Fibroblast of skin of abdomen (primary cell): Measurements from ENCODE around the gene LBR.

Experiments used
- DNase-seq: peaks from one replicate; pipeline ENCODE4 v3.0.0-alpha.2; 2013

LBR gene

DNA sequence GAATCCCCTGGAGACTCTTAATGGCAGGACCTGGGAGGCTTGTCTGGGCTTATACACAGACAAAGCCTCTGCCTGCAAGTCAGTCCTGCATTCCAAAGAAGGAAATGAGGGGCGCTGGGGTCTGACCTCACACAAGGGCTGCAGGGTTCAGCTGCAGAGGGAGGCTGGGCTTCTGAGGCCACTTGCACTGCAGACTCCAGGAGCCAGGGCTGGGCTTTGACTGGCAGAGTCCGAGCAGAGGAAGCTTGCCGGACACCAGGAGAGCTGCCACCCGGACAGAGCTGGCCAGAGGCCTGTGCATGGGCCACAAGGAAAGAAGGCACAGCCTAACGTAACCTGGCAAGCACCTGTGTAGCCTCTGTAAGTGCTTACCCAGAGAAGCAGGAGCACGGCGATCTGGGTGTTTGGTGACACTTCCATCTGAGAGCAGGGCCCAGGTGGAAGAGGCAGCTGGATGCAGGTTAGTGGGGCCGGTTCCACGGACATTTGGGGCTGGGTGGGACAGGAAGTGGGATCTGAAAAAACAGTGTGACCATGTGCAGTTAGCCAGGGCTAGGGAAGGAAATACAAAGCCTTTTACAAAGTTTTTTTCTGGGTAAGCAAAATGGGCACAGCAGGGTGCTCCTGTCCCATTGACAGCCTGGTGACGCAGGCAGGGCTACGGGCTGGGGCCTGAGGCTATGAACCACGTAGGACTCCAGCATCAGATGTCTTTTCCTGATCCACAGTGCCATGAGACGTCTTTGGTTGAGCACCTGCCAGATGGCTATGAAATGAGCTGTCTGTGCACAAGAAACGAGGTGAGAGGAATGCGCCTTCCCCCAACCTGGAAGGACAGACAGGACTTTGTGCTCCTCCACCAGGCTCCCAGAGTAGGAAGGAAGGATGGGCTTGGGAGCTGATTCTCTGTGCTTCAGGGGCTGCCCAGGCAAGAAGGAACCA, 37.3 kb upstream of the LBR start:
- DNase-seq = no peak

DNA sequence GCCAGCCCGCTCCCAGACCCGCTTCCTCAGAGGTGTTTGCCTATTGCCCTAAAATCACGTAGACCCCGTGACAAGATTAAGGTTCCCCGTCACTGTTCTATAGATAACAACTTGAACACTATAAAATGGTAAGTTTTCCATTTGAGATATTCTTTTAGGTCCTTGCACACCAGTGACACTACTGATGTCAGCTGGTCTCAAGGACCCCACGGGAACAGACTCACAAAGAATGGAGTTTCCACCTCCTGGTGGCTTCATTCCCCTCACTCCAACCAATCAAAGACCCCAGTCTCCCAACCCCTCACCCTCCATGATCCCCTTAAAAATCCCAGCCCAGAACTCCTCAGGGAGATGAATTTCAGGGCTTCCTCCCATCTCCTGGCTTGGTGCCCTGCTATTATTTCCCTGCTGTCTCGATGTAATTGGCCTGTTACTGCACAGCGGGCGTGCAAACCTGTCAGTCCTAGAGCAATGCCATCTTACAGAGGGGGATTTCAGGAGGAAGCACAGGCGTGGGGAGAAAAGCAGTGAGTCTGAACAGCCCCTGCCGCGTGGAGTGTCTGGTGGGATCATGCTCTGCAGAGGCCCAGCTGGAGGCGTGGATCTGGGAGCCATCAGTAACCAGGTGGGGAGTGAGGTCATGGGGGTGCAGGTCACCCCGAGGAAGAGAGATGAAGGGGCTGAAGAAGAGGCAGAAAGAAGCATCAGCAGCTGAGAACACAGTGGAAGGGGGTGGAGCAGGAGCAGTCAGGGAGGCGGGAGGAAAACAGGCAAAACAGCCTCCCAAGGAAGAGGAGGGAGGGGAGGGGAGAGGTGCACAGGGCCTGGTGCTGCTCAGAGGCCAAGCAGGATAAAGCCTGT, 35.1 kb upstream of the LBR start:
- no peak for DNase-seq

DNA sequence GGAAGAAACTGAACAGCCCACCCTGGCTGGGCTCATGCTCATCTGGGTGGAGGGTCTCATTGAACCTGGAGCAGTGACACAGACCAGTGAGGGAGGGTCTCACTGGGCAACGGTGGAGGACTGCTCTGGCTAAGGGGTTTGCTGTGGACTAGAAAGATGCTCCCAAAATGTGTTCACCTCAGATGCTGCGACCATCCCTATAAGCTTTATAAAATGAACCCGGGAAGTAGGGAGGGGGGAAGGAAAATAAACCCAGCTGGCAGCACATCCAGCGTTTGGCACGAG, 34.5 kb upstream of the LBR start:
- DNase-seq = no peak

DNA sequence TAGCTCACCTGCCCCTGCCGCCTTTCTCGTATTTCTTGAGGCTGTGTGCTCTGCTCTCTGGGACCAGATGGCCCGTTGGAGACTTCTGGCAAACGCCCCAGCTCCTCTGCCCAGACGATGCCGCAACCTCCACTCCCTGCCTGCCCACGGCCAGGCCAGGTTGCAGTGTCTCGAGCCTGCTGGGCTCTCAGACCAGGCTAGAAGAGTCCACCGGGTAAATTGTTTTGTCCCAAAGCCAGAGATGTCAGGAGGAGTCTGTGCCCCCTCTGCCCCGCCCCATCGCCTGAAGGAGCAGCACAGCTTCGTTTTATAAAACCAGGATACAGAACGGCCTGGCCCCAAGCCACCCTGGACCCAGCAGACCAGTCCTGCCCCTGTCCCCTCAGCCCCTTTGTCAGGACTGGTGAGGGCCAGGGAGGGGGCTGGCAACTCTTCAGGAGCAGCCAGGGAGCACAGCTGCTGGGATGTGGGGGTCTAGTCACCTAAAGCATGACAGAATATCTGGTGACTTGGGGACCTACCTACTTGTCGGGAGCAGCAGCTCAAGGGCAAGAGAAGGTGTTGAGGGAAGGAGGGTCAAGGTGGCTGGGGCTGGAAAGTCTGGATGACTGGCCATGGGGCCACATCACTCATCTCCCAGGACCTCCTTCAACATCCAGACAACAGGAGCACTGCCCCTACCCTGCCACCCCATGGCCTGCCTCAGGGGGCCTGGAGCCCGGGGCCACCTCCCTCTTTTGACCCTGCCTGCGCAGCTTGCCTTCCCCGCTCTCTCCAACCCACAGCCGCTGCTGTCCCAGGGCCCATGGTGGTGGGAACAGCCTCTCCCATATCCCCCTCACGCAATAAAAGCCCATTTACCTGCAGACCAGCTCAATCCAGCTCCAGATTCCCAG, 33.9 kb upstream of the LBR start:
- DNase-seq = no peak

DNA sequence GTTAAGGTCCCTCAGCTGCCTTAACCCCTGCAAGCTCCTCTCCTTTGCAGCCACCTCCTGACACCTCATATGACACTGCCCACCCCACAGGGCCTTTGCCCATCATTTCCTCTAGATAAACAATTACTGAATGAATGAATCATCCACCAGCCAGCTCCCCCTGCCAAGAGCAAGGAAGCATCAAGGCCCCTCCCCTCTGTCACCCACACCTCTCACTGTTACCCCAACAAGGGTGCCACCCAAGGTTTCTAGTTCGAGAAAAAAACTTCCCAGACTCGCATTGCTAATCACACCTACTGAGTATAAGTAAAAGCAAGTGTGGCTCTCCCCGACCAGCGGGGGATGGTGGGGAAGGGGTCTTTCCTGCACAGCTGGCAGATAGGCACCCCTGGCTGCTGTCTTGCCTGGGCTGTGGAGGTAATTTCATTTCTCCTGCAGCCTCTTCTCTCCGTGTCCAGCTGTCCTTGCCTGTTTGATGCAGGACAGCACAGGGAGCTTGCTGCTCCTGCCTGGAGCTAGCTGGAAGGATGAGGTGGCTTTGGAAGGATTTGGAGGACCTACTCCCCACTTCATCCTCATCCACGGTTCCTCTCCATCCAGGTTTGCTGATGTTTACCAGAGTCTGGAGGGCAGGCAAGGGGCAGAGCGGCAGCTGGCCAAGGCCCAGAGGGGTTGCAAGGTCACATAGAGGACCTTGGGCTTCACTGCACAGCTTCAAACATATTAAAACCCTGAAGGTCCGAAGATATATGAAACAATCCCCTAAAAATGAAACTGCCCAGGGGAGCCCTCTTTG, 33.1 kb upstream of the LBR start:
- no peak for DNase-seq

DNA sequence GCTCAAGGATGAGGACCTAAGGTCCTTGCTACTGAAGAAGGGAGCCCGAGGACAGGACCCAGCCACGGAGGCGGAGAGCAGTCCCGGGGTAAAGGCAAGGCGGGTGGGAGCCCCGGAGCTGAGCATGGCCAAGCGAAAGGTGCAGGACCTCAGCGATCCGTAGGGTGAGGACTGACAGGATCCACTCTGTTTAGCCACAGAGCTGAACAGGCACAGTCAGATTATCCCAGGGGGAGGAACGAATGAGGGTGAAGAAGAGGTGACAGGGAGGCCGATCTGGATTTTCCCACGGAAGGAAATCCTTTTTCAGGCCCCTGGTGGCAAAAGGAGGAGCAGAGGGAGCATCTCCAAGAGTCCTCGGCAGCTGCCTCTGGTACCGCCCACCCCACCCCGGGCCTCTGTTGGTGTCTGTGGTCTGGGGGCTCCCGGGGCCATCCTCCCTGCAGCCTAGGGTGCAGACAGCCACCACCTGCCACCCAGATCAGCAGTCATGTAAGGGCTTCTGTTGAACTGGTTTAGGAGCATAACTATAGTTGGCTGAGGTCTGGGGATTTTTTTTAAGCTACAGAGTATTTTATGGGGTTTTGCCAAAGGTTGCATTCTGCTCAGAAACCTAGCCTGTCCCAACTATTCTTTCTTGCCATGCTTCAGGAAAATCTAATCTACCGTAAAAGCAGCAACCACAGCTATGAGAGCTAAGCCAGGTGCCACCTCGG, 32.3 kb upstream of the LBR start:
- no peak for DNase-seq

DNA sequence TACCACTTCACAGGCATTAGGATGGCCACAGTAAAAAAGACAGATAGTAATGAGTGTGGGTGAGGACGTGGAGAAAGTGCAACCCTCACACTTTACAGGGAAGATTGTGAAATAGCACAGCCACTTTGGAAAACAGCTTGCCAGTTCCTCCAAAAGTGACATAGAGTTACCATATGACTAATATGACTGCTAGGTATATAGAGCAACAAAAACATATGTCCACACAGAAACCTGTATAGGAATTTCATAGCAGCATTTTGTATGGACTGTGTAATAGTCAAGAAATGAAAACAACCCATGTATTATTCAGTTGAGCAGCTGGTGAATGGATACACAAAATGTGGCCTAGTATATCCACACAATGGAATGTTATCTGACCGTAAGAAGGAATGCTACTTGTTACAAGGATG, 30.4 kb upstream of the LBR start:
- peak; percentile 70 for DNase-seq

DNA sequence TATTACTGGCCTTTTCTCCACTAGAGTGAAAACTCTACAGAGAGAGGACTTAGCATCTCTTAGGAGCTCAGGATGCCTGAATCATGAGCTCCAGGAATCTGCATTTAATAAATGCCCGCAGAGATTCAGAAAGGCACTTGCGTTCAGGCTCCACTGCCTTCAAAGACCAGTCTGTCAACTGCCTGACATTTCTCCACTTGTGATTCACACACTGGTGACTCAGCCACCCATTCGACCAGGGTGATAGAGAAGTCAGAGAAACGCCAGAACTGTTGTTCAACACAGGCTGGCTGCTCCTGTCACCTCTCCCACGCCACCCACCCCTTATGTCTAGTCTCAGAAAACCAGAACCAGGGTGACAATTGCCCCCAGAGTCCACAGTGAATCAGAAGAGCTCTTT, 26.9 kb upstream of the LBR start:
- peak; percentile 75 for DNase-seq

DNA sequence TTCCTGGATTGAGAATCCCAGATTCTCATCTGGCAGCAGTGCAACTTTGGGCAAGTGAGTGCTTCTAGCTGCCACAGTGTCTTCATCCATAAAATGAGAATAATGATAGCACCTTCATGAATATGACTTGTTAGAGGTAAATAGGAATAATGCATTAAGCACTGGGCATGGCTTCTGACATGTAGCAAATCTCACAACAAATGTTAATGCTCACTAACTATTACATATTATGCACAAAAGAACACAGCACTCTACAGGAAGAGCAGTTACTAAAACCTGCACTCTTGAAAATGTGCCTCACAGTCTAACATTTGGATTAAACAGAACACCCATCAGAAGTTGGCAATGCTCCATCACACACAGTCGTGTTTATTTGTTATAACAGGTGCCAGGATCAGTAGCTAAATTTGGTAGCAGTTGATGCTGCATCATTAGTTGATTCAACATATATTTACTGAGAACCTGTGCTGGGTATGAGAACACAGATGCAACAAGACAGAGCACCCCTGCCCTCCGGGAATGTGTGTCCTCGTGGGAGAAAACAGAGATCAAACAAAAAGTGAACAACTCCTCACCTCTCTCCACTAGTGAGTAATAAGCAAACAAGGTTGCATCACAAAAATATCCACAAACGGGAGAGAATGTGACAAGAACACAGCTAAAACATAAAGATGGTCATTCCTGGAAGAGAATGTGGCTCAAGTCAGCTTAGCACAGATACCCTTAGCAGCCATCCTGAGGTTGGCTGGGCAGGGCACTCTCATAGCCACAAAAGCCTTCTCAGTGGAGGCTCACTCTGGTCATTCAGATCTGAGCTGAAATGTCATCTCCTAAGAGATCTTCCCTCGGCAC, 26.2 kb upstream of the LBR start:
- no peak for DNase-seq

DNA sequence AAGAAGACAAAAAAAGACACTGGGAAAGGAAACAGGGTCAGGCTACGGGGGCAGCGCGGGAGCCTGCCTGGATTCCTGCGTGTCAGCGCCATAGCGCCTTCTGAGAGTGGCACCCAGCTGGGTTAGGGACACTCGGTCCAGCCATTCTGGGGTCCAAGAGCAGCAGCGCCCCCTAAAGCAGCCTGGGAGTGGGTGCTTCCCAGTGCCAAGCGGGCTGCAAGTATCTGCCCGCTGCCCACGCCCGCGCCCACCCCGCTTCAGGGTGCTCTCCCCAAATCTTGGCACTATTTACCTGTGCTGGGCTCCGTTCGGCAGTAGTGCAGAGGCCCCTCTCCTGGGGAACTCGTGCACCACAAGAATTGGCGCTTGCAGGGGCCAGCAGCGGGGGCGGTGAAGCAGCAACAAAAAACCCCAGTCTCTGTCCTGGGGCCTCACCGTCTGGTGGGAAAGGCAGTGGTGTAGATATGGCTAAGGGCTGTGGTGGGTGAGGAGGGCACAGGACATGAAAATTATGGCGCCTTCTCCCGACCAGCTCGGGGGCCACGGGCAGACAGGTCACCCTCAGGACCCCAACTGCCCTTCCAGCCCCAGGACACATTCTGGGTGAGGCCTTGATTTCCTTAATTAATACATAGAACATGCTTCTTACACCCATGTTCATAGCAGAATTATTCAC, 24.1 kb upstream of the LBR start:
- DNase-seq = no peak

DNA sequence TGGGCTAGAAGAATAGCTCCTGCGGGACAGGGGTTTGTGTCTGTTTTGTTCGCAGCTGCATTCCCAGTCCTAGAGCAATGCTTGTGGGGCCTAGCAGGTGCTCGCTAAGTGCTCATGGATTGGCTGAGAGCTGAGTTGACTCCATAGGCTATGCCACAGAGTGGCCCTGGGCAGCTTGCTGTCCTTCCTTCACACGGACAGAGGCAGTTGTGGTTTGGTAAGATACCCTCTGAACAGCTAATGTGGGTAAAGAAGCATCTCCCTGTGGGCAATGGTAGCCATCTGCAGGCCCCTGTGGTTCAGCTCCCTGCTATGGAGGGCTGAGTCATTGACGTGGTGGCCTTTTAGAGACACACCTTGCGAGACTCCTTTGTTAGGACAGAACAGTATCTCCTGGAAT, 23.5 kb upstream of the LBR start:
- DNase-seq = no peak

DNA sequence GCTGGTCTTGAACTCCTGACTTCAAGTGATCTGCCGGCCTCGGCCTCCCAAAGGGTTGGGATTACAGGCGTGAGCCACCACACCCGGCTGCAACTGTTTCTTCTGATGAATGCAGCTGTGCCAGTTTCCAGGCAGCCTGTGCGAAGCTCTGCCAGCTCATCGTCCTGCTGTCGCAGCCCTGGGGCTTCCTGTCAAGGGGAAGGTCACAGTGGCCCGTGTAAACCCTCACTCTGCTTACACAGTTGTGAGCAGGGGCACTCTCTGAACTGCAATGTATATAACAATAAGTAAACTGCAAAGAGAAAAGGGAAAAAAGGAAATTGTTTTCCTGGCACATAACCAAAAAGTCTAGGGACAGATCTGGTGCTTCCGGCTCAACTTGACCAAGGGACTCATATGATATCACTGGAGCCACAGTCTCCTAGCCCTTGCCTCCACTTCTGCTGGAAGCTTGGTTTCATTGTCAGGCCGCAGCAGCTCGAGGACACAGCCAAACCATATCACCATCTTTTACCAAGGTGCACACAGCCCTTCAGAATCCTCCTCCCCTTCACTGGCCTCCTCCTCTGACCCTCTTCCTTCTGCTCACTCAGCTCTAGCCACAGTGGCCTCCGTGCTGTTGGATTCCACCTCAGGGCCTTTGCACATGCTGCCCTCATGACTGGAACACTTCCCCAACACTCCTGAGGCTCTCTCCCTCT, 22.8 kb upstream of the LBR start:
- DNase-seq = no peak

DNA sequence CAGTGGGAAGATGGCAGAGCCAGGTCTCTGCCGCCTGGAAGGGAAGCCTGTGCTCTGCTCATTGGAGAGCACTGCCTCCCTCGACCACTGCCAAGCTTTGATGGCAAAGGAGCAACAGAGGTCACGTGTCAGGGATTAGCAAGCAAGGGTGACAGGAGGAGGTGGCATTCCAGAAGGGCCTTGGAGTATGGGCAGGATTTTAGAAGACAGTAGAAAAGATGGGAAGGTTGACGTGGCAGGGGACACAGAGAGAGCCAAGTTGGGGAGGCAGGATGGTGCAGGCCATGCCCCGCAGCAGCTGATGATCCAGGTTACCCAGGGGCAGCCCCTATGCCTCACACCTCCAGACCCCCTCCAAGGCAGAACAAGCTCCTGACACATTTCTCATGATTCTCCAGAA, 21.9 kb upstream of the LBR start:
- no peak for DNase-seq

DNA sequence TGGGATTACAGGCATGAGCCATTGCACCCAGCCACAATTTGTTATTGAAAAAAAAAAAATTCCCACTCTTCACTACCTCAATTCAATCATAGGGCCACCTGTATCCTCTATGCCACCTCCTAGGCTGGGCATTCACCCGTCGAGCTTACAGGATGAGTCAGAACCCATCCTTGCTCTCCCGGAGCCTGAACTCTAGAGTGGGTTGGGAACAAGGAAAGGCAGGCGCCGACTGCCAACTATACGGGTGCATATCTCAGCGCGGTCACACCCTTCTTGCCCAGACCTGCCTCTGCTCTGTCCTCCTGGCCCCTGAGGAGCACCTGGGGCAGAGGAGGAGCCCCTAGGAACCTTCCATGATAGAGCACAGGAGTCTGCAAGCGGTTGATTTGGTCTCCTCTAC, 21.4 kb upstream of the LBR start:
- DNase-seq = no peak

DNA sequence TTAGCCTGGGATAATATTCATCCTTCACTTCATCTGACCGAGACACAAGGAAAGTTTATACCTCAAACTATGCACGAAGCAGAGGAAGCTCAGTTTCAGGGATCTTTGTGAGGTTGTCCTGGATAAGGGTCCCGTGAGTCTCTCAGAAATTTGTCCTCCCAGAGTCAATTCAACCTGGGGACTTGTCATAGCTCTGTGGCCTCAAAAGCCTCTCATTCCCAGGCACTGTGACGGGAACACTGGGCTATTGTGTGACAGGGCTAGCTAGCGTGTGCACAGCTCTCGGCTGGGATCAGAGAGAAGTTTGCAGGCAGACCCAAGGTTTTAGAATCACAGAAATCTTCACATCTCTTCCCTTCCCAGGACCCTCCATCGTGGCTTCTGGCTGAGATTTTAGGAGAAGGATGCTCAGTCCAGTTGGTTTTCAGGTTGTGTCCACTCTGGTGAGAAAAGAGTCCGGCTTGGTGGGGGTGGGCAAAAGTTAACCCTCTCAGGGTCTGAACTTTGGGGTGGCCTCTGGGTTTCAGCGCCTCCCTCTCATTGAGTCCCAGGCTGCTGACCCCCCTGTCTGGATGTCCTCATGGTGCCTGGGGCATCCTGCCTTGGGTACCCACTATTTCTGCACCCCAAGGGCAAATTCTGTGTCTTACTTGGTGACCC, 20.4 kb upstream of the LBR start:
- DNase-seq = no peak

DNA sequence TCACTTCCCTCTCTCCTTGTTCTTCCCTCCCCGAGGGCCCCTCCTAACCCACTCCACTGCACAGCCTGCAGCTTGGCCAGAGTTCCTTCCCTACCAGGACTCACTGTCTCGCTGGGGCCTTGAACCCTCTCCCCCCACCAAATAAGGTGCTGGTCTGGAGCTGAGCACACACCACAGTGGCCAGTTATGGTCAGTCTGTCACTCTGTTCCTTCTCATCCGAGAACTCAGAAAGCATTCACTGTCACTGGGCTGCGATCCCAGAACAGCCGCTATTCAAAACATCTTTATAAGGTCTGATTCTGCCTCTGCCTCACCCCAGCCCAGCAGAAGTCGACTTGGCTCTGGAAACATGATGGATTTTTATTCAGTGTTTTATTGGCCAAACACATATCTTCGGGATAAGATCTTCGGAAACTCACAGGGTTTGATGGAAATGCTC, 19.8 kb upstream of the LBR start:
- DNase-seq = no peak

DNA sequence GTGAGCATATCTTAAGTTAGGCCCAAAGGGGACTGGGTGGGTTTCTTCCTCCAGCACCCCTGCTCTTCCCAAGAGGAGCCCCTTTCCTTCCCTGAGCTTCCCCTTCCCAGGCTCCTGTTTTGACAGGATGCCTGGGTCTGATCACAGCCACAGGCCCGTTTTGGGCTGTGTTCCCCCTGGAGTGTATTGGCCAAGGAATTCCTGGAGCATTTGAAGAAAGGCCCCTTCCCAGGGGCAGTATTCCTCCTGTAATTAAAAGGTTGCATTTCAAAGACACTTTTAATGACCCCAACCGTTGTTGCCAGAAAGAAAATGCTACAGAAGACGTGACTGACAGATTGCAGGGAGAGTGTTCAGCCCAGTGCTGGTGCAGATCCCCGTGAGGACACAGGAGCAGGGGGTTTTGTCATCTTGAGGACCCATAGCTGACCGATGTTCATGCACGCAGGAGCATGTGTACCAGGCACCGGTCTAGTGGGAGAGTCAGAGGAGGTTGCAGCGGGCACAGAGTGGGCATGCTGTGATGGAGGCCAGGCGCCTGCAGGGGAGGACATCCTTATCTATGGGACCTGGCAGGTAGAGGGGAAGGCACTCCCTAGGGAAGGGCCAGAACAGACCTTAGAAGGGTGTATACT, 19.3 kb upstream of the LBR start:
- no peak for DNase-seq

DNA sequence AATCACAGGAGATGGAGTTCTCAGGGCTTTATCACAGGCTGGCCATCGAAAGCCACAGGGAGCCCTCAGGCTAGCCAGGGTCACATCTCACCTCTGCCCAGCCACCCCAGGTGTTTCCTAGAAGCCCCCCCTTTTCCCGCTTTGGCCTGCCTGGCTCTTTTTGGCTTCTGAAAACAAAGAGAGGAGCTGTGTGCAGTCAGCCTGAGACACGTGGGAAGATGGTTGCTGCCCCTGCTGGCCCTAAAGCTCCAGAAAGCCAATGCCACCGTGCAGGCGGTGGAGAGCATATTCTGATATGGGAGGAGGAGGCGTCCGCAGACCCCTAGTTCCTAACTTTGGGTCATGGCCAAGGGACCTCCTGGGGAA, 18.7 kb upstream of the LBR start:
- DNase-seq = no peak
